HG03280 (cell line): ENCODE data around the gene HIBCH.
"Not testable (repeated sequence)": the region's sequence is repeated elsewhere in the genome, so short reads cannot be mapped to it uniquely, and the experiment has no call there.

Experiments
- ATAC-seq: cut with Tn5 transposase; IDR thresholded peaks from one replicate; pipeline ENCODE4 v1.9.1; 2021; ENCODE audit warnings: mild to moderate bottlenecking, moderate library complexity; ENCODE audit not compliant: unreplicated experiment

Gene HIBCH

DNA sequence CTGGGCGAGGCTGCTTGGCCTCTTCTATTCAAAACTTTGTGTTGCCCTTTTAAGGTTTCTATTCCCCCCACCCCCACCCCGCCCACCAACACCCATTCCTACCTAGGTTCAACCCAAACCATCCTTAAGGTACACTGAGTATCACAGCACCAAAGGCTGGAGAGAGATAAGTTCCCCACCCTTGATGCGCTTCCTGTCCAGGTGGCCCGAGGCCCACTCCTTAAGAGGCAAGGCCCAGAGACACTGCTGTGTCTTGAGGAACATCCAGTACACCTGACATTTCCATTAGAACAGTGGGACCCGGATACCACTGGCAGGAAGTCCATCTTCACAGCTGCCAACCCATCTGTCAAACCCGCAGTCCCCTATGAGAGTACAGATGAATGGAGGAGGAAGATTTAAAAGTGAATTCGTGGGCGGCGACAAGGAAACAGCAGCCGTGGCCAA lies 23.5 kb upstream of the HIBCH start:
- ATAC-seq = peak; percentile 6

DNA sequence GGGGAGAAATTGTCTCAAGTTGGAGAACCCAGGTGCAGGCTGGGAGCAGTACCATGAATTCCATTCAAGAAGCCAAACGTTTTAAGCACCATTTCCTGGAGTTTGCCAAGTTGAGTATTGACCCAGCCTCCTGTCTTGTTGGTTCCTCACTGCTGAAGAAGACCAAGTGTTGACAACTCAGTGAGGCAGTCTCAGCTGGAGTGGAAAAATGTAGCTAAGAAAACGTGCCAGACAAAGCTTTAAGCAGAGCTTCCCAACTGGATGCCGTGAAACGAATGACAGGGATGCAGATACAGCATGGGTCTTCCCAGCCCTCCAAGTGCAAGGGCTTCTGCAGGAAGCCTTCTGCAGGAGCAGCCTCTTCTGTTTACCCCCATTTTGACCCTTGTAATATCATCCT lies 23.0 kb upstream of the HIBCH start:
- ATAC-seq = no peak

DNA sequence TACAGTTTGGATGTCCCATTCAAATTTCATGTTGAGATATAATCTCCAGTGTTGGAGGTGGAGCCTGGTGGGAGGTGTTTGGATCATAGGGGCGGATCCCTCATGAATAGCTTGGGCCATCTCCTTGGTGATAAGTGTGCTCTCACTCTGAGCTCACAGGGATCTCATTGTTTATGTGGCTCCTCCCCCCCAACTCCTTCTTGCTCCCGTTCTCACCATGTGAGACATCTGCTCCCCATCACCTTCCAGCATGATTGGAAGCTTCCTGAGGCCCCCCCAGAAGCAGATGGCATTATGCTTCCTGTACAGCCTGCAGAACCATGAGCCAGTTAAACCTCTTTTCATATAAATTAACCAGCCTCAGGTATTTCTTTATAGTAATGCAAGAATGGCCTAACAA lies 20.7 kb upstream of the HIBCH start:
- ATAC-seq = no peak

DNA sequence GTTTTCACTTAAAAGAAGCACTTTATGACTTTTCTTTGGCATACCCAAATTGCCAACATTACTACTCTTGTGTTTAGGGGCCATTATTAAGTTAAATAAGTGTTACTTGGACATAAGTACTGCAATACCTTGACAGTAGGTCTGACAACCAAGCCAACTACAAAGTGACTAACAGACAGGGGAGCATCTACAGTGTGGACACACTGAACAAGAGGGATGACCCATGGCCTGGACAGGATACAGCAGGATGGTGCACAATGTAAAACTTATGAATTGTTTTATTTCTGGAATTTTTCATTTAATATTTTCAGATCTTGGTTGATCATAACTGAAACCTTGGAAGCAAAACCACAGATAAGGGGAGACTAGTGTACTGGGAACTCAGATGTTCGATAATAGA lies 19.8 kb upstream of the HIBCH start:
- no peak for ATAC-seq

DNA sequence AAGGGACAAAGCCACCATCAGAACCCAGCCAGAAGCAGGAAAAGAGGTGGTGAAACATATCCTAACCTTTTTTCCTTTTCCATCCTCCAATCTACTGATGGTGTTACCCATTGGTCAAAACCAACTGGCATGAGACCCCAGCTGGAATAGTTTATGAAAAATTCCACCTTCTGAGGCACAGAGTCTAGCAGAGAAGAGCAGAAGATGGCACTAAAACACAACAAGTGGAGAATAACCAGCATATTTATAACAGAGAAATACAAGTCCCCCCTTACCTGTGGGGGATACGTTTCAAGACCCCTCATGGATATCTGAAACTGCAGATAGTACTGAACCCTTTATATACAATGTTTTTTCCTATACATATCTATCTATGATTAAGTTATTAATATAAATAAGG lies 18.8 kb upstream of the HIBCH start:
- no peak for ATAC-seq

DNA sequence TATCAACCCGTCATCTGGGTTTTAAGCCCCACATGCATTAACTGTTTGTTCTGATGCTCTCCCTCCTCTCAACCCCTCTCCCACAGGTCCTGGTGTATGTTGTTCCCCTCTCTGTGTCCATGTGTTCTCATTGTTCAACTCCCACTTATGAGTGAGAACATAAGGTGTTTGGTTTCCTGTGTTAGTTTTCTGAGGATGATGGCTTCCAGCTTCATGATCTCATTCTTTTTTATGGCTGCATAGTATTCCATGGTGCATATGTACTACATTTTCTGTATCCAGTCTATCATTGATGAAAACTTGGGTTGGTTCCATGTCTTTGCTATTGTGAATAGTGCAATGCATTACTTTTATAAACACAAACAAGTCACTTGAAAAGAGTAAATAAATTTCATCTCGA lies 16.8 kb upstream of the HIBCH start:
- ATAC-seq = no peak

DNA sequence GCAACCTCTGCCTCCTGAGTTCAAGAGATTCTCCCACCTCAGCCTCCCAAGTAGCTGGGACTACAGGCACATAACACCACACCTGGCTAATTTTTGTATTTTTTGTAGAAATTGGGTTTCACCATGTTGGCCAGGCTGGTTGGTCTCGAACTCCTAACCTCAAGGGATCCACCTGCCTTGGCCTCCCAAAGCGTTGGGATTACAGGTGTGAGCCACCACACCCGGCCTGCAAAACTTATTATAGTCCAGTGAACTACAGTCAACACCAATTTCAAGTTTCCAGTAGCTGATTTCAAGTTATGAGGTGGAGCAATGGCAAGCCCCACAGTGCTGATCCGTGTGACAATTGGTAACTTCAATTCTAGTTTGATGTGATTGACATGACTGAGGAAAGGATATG lies 16.0 kb upstream of the HIBCH start:
- ATAC-seq = not testable (repeated sequence)

DNA sequence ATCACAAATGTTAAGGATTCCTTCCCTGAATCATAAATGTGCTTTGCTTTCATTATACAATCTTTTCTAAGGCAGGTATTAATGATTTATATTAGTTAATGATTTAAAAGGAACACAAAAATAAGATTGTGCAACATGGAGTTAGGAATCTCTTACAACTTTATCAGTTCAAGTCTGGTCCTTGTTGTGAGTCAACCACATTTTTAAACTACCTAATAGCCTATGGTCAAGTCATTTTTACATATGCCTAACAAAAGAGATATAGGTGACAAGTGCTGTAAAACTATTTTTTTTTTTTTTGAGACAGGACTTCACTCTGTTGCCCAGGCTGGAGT lies 15.6 kb upstream of the HIBCH start:
- no peak for ATAC-seq

DNA sequence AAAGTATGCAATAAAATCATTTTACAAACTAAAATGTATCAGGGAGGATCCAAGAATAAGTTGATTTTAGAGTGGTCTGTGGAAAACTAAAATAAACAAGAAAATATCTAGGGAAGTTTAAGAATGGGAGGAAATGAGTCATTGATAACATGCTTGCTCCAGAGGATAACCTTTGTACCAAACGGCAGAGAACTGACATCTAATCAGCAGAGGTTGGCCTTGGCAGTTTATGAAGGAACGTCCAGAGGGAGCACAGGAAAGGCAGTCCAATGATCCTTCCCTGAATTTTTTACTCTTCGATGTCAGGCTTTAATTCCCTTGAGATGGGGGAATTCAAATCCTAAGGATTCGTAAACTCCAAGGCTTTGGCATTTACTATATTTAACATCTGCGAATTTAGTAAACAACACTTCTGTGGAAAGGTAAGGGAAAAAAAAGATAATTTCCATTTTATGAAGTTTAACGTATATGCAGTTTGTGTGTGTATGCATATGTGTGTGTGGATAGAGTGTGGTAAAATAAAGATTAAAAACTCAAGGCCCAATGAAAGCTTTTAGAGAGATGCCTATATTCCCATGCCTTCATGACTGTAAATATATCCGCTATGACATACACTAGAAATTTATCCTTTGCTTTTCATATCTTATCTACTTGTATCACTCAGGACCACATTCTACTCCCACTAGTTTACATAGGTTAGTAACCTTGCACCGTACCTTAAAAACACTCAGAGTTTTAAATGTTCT lies 15.0 kb upstream of the HIBCH start:
- no peak for ATAC-seq

DNA sequence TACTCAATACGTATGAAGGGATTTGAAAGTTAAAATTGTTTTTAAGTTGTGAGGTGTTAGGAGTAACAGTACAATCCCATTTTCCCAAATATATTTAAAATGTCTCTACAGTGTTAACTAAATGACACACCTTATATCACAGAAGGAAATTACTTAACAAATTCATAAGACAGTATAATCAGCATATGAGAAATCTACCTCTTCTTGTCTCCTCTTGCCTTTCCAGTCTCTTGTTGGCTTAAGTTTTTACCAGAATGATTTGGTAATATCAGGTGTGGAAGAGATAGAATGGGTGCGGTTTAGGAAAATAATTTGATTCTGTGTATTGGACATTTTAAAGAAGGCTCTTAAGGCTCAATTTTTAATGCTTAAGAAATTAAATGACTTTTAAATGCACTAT lies 14.3 kb upstream of the HIBCH start:
- no peak for ATAC-seq

DNA sequence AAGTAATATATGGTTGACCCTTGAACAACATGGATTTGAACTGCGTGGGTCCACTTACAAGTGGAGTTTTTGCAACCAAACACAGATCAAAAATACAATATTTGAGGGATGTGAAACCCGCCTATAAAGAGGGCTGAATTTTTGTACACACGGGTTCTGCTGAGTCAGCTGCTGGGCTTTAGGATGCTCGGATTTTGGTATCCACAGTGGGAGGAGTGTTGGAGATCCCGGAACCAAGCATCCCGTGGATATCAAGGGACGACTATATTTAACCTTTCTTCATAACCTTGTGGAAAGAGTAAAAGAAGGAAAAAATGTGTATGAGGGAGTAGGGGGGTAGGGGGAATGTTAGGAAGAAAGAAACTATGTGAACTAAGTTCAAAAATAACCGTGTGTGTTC lies 13.8 kb upstream of the HIBCH start:
- no peak for ATAC-seq

DNA sequence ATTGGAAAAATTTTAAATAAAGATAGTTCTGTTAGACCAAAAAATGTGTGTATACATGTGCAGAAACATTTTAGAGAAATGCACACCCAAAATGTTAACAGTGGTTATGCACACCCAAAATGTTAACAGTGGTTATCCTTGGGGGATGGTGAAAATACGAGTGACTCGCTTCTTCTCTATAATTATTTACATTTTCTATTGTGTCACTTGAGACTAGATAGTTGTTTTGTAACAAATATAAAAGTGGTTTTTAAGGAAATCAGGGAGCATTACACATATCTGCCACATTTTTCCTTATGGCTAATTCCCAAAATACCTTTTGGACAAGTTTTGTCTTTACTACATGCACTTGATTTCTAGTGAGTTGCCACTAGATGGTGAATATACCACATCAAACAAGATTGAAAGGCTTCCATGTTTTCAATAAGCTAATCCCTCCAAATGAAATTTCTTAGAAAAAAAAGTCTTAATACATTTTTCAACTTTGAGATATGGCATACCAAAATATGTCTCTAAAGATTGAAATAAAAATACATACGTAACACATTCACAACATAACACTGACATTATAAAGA lies 9.0 kb upstream of the HIBCH start:
- no peak for ATAC-seq

DNA sequence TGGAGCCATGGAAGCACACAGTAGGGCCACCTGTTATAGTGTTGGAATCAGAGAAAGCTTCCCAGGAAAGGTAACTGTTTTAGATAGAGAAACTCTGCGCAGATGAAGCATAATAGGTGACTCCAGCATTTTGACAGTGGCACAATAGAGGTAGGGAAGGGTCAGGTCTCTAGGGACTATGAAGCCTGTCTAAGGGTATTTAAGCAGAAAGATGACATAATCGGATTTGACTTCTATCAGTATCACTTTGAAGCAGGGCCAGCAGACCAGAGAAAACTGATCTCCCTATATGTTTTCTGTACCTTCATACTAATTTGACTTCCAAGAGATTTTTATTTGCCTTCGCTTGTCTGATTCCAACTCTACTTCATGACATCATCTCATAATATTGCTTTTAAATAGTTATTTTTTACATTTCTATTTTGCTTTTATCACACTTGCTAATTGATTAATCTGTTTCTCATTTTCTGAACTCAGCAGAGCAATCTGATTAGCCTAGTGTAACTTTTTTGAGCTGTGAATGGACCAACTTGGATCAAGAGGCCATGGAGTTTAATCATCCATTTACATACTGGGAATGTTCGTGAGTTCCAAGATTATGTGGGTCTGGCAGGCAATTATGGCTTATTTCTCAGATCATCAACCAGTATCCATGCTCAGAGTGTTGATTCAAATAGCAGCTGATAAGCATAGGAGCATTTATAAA lies 8.4 kb upstream of the HIBCH start:
- ATAC-seq = no peak

DNA sequence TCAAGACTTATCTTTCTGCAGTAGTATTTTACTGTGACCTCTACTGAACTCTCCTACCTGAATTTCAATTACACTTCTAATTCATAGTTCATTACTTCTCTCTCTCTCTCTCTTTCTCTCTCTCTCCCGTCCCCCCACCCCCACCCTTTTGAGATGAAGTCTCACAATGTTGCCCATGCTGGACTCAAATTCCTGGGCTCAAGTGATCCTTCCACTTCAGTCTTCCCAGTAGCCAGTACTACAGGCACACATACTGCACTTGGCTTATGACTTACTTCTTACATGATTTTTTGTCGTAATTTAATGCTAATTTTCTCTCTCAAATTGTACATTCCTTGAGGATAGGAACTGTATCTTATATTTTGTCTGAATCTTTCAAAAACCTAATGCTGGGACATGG lies 6.0 kb upstream of the HIBCH start:
- no peak for ATAC-seq

DNA sequence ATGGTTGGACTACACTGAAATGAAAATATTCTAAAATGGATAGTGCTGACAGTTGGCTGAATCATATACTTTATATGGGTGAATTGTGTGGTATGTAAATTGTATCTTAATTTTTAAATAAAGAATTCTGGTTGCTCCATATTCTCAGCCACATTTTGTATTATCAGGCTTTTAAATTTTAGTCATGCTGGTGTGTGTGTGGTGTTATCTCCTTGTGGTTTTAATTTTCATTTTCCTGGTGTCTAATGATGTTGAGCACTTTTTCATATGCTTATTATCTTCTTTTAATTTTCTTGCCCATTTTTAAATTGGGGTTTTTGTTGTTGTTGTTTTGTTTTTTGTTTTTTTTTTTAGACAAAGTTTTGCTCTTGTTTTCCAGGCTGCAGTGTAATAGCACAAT lies 3.8 kb upstream of the HIBCH start:
- no peak for ATAC-seq

DNA sequence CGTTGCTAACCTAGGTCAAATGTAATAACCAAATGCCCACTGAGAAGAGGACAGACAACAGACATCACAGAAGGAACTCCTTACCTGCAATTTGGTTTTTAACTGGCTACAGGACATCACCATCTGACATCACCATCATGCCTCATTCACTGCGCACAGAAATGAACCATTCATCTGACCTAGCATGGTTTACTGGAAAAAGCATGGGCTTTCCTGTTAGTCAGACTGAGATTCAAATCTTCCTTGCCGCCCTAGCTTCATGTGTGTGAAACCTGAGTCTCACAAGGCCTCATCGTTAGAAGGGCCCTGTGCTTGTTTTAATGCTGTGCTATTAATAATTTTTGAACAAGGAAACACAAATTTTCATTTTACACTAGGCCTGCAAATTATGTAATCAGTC lies 1.1 kb upstream of the HIBCH start:
- no peak for ATAC-seq

DNA sequence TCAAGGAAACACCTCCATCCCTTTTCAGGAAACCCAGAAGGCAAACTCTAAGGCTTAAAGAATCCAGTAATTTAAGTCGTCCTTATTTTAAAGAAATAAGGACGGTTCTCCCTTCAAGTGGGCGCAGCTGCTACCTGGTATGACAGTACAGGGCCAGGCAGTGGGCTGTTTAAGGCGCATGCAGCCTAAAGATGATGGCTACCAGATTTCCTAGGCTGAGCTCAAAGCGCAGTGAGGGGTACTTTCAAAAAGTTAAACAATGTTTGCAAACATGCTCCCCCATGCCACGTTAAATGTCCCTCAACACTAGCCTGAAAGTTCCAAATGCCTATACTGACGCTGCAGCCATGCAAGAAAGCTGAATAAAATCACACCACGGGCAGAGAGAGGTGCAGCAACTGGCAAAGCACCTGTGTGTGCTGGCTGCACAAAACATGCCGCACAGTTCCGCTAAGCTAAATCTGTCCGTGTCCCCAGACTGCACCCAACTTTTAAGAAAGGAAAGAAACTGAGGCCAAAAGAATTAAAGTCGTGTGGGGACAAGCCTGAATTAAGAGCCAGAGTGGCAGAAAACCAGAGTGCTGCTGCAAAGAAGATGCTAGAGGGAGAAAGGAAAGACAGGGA lies 583 bp downstream of the HIBCH start:
- peak; percentile 30 for ATAC-seq

DNA sequence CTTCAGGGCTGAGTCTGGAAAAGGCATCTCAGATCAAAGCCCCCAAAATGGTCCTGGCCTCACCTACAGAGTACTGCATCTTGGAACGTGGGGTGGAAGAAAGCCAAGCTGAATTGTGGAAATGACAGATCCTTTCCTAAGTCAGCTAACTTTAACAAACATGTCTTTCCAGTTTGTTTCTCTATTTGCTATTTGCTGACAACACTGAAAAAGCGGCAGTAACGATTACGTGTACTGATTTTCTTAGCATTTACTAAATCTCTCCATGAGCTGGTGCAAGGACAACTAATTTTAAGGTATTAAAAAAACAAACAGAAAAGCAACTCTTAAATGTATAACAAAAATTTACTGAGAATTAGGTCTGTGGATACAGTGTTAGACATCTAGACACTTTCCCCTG lies 1.1 kb downstream of the HIBCH start:
- no peak for ATAC-seq

DNA sequence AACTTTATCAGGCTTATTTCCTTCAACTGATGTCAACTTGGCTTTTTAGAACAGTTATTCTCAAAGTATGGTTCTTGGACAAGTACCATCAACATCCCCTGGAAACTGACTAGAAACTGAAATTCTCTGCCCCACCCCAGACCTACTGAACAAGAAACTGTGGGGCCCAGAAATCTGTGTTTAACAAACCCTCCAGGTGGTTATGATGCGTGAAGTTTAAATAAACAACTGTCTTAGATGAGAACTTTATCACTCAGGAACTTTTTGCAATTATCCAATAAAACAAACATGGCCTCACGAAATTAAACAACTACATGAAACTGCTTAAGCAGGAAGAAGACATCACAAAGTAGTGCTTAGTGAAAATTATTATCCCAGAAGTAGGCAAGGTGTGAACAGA lies 4.4 kb downstream of the HIBCH start:
- no peak for ATAC-seq

DNA sequence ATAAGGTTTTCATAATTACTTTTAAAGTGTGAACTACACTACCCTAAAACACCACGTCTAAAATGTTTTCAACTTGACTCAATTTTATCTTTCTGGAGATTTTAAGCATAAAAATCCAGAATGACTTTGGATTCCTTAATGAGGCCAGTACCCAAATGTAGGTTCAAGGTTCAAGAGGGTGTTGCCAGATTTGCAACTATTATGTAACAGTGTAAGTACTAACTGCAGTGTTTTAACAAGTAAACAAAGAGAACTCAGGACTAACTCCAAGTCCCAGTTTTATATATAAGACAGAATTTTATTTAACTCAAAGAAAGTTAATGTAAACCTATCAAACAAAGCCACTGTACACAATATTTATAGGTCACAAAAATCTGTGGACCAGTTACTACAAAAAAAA lies 5.7 kb downstream of the HIBCH start:
- ATAC-seq = no peak

DNA sequence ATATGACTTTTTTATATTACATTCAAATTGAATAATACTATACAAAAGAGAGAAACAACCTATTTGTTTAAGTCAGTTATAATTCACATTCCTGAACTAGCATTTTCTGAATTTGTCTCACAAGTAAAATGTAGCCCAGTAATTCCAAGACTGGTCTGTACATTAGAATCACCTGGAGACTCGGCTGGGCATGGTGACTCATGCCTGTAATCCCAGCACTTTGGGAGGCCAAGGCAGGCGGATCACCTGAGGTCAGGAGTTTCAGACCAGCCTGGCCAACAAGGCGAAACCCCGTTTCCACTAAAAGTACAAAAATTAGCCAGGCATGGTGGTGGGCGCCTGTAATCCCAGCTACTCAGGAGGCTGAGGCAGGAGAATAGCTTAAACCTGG lies 7.0 kb downstream of the HIBCH start:
- not testable (repeated sequence) for ATAC-seq
